HEK293 (cell line): ENCODE measurements around the gene FADD.

Experiments
- CTCF ChIA-PET: fragments of 350-600 bp; formaldehyde crosslinking; extraction: SDS; loops from one replicate; lab custom pipeline; 2021; ENCODE audit warnings: antibody characterized with exemption; lab: Yijun Ruan, JAX
- POLR2A ChIA-PET: fragments of 300-600 bp; formaldehyde crosslinking; extraction: SDS; loops from one replicate; lab custom pipeline; 2020; ENCODE audit warnings: antibody characterized with exemption, inconsistent platforms; lab: Yijun Ruan, JAX
- H3K27ac ChIP-seq: fragments of 200-500 bp; sonication (Bioruptor generic); 2 replicates; pipeline ENCODE4 v1.5.1; 2014; ENCODE audit warnings: low read depth, low read length, control low read depth, inconsistent platforms; ENCODE audit errors: extremely low read depth
- H3K36me3 ChIP-seq, 2 experiments: fragments of 200-500 bp in 1 of 2; sonication (Bioruptor generic) in 1 of 2; 1 replicate in 1 of 2; 2 replicates in 1 of 2; pipeline ENCODE4 v1.5.1; 2014 to 2017; ENCODE audit warnings: inconsistent platforms in 2 of 2, low read length in 2 of 2; ENCODE audit not compliant: control insufficient read depth in 2 of 2, insufficient read depth in 1 of 2
- H3K4me1 ChIP-seq: fragments of 200-500 bp; sonication (Bioruptor generic); 2 replicates; pipeline ENCODE4 v1.5.1; 2014; ENCODE audit warnings: mild to moderate bottlenecking, low read length, inconsistent platforms; ENCODE audit not compliant: control insufficient read depth, insufficient read depth
- H3K4me3 ChIP-seq: 2 replicates; pipeline ENCODE4 v1.5.1; 2011; ENCODE audit warnings: low read depth, mild to moderate bottlenecking, control low read depth, low read length, moderate library complexity
- H3K9me3 ChIP-seq: fragments of 200-500 bp; sonication (Bioruptor generic); 2 replicates; pipeline ENCODE4 v1.5.1; 2014; ENCODE audit warnings: low read depth, low read length, inconsistent platforms; ENCODE audit not compliant: control insufficient read depth, insufficient read depth
- GFI1B ChIP-seq: fragments of 450-650 bp; formaldehyde crosslinking; IDR thresholded peaks from 2 replicates; pipeline ENCODE4 v1.5.1; 2016; ENCODE audit warnings: missing biosample characterization, missing genetic modification characterization
- GLI4 ChIP-seq: fragments of 450-650 bp; formaldehyde crosslinking; IDR thresholded peaks from 2 replicates; pipeline ENCODE4 v1.5.1; 2016; ENCODE audit warnings: missing biosample characterization, missing genetic modification characterization
- HOXA7 ChIP-seq: sonication (generic); formaldehyde crosslinking; IDR thresholded peaks from 2 replicates; pipeline ENCODE4 v1.8.1; 2022; ENCODE audit warnings: missing genetic modification reagents, borderline replicate concordance
- KLF10 ChIP-seq: fragments of 450-650 bp; IDR thresholded peaks from 2 replicates; pipeline ENCODE4 v1.5.1; 2018; ENCODE audit warnings: missing biosample characterization, mild to moderate bottlenecking, missing genetic modification characterization
- PRDM1 ChIP-seq: fragments of 450-650 bp; formaldehyde crosslinking; IDR thresholded peaks from 2 replicates; pipeline ENCODE4; 2016; ENCODE audit warnings: missing biosample characterization, missing genetic modification characterization
- SP3 ChIP-seq: fragments of 450-650 bp; formaldehyde crosslinking; IDR thresholded peaks from 2 replicates; pipeline ENCODE4 v1.5.1; 2016; ENCODE audit warnings: missing biosample characterization, missing genetic modification characterization
- ZFP37 ChIP-seq: fragments of 450-650 bp; formaldehyde crosslinking; IDR thresholded peaks from 2 replicates; pipeline ENCODE4 v1.5.1; 2016; ENCODE audit warnings: missing biosample characterization, missing genetic modification characterization
- ZFP69B ChIP-seq: fragments of 450-650 bp; formaldehyde crosslinking; IDR thresholded peaks from 2 replicates; pipeline ENCODE4 v1.5.1; 2016; ENCODE audit warnings: missing biosample characterization, missing genetic modification characterization
- ZNF133 ChIP-seq: fragments of 450-650 bp; formaldehyde crosslinking; IDR thresholded peaks from 2 replicates; pipeline ENCODE4 v1.5.1; 2016; ENCODE audit warnings: missing biosample characterization, missing genetic modification characterization
- ZNF138 ChIP-seq: fragments of 450-650 bp; formaldehyde crosslinking; IDR thresholded peaks from 2 replicates; pipeline ENCODE4 v1.5.1; 2016; ENCODE audit warnings: missing biosample characterization, missing genetic modification characterization, borderline replicate concordance
- ZNF221 ChIP-seq: fragments of 450-650 bp; formaldehyde crosslinking; IDR thresholded peaks from 2 replicates; pipeline ENCODE4 v1.5.1; 2017; ENCODE audit warnings: missing biosample characterization, missing genetic modification characterization, borderline replicate concordance
- ZNF324 ChIP-seq: fragments of 450-650 bp; formaldehyde crosslinking; IDR thresholded peaks from 2 replicates; pipeline ENCODE4 v1.5.1; 2016; ENCODE audit warnings: missing biosample characterization, missing genetic modification characterization
- ZNF548 ChIP-seq: fragments of 450-650 bp; formaldehyde crosslinking; IDR thresholded peaks from 2 replicates; pipeline ENCODE4 v1.5.1; 2016; ENCODE audit warnings: missing biosample characterization, missing genetic modification characterization
- ZNF621 ChIP-seq: fragments of 450-650 bp; formaldehyde crosslinking; IDR thresholded peaks from 2 replicates; pipeline ENCODE4 v1.5.1; 2017; ENCODE audit warnings: missing biosample characterization, missing genetic modification characterization
- ZNF624 ChIP-seq: fragments of 450-650 bp; formaldehyde crosslinking; IDR thresholded peaks from 2 replicates; pipeline ENCODE4 v1.5.1; 2017; ENCODE audit warnings: missing biosample characterization, missing genetic modification characterization
- ZNF791 ChIP-seq: fragments of 450-650 bp; formaldehyde crosslinking; IDR thresholded peaks from 2 replicates; pipeline ENCODE4 v1.5.1; 2016; ENCODE audit warnings: missing biosample characterization, missing genetic modification characterization
- TF ChIP-seq, protein P1 (sequence below): fragments of 450-650 bp; formaldehyde crosslinking; IDR thresholded peaks from 2 replicates; pipeline ENCODE4 v1.5.1; 2016; ENCODE audit warnings: missing biosample characterization, missing genetic modification characterization
- TF ChIP-seq, protein P2 (sequence below): fragments of 450-650 bp; formaldehyde crosslinking; IDR thresholded peaks from 2 replicates; pipeline ENCODE4 v1.5.1; 2016; ENCODE audit warnings: missing biosample characterization, missing genetic modification characterization
- TF ChIP-seq, protein P3 (sequence below): fragments of 450-650 bp; formaldehyde crosslinking; IDR thresholded peaks from 2 replicates; pipeline ENCODE4 v1.5.1; 2016; ENCODE audit warnings: missing biosample characterization, missing genetic modification characterization
- TF ChIP-seq, protein P4 (sequence below): fragments of 450-650 bp; formaldehyde crosslinking; conservative IDR thresholded peaks from 2 replicates; pipeline ENCODE4 v1.5.1; 2016; ENCODE audit warnings: low read depth, missing biosample characterization, missing genetic modification characterization

FADD gene

DNA sequence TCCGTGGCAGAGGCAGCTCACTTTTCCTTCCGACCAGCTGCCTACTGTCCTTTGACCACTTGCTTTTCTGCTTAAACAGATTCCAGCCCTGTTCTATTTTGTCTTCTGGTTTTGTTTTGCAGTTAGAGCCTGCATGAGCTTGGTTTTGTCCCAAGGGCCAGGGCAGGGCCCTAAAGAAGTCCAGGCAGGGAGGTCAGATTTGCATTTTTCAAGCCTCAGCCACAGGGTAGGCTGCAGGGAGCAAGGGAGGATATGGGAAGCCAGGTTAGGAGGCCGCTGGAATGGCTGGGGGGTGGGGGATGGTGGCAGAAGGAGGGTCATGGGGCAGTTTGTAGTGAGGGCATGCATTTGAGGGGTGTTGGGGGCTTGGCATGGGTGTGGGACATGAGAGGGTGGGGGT, 23.1 kb downstream of the FADD start:
- TF ChIP-seq, protein P1, sequence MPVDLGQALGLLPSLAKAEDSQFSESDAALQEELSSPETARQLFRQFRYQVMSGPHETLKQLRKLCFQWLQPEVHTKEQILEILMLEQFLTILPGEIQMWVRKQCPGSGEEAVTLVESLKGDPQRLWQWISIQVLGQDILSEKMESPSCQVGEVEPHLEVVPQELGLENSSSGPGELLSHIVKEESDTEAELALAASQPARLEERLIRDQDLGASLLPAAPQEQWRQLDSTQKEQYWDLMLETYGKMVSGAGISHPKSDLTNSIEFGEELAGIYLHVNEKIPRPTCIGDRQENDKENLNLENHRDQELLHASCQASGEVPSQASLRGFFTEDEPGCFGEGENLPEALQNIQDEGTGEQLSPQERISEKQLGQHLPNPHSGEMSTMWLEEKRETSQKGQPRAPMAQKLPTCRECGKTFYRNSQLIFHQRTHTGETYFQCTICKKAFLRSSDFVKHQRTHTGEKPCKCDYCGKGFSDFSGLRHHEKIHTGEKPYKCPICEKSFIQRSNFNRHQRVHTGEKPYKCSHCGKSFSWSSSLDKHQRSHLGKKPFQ (tag by site-specific recombination): no peak
- no peak for TF ChIP-seq PRDM1 (tag by site-specific recombination)
- no peak for TF ChIP-seq ZNF221 (tag by site-specific recombination)
- TF ChIP-seq GFI1B (tag by site-specific recombination): no peak
- no peak for TF ChIP-seq ZNF791
- TF ChIP-seq, protein P2, sequence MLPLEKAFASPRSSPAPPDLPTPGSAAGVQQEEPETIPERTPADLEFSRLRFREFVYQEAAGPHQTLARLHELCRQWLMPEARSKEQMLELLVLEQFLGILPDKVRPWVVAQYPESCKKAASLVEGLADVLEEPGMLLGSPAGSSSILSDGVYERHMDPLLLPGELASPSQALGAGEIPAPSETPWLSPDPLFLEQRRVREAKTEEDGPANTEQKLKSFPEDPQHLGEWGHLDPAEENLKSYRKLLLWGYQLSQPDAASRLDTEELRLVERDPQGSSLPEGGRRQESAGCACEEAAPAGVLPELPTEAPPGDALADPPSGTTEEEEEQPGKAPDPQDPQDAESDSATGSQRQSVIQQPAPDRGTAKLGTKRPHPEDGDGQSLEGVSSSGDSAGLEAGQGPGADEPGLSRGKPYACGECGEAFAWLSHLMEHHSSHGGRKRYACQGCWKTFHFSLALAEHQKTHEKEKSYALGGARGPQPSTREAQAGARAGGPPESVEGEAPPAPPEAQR (tag by site-specific recombination): no peak
- TF ChIP-seq, protein P3, sequence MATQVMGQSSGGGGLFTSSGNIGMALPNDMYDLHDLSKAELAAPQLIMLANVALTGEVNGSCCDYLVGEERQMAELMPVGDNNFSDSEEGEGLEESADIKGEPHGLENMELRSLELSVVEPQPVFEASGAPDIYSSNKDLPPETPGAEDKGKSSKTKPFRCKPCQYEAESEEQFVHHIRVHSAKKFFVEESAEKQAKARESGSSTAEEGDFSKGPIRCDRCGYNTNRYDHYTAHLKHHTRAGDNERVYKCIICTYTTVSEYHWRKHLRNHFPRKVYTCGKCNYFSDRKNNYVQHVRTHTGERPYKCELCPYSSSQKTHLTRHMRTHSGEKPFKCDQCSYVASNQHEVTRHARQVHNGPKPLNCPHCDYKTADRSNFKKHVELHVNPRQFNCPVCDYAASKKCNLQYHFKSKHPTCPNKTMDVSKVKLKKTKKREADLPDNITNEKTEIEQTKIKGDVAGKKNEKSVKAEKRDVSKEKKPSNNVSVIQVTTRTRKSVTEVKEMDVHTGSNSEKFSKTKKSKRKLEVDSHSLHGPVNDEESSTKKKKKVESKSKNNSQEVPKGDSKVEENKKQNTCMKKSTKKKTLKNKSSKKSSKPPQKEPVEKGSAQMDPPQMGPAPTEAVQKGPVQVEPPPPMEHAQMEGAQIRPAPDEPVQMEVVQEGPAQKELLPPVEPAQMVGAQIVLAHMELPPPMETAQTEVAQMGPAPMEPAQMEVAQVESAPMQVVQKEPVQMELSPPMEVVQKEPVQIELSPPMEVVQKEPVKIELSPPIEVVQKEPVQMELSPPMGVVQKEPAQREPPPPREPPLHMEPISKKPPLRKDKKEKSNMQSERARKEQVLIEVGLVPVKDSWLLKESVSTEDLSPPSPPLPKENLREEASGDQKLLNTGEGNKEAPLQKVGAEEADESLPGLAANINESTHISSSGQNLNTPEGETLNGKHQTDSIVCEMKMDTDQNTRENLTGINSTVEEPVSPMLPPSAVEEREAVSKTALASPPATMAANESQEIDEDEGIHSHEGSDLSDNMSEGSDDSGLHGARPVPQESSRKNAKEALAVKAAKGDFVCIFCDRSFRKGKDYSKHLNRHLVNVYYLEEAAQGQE: no peak
- TF ChIP-seq ZFP69B (tag by site-specific recombination): no peak
- TF ChIP-seq ZNF324 (tag by site-specific recombination): no peak
- no peak for TF ChIP-seq HOXA7
- no peak for TF ChIP-seq SP3 (tag by site-specific recombination)
- no peak for TF ChIP-seq ZNF624 (tag by site-specific recombination)
- TF ChIP-seq KLF10 (tag by site-specific recombination): no peak
- TF ChIP-seq, protein P4, sequence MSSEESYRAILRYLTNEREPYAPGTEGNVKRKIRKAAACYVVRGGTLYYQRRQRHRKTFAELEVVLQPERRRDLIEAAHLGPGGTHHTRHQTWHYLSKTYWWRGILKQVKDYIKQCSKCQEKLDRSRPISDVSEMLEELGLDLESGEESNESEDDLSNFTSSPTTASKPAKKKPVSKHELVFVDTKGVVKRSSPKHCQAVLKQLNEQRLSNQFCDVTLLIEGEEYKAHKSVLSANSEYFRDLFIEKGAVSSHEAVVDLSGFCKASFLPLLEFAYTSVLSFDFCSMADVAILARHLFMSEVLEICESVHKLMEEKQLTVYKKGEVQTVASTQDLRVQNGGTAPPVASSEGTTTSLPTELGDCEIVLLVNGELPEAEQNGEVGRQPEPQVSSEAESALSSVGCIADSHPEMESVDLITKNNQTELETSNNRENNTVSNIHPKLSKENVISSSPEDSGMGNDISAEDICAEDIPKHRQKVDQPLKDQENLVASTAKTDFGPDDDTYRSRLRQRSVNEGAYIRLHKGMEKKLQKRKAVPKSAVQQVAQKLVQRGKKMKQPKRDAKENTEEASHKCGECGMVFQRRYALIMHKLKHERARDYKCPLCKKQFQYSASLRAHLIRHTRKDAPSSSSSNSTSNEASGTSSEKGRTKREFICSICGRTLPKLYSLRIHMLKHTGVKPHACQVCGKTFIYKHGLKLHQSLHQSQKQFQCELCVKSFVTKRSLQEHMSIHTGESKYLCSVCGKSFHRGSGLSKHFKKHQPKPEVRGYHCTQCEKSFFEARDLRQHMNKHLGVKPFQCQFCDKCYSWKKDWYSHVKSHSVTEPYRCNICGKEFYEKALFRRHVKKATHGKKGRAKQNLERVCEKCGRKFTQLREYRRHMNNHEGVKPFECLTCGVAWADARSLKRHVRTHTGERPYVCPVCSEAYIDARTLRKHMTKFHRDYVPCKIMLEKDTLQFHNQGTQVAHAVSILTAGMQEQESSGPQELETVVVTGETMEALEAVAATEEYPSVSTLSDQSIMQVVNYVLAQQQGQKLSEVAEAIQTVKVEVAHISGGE (tag by site-specific recombination): no peak
- no peak for TF ChIP-seq GLI4 (tag by site-specific recombination)
- CTCF ChIA-PET: interaction anchor here (0.6 to 0.7 kb wide), 3 partner anchors 76 to 274 kb away, joined by 3 read pairs; no protein-coding TSS in a partner anchor
- H3K27ac ChIP-seq: no peak overlapping the region
- POLR2A ChIA-PET: no interaction called here
- no peaks in the 10 kb centered on the region for H3K4me1 ChIP-seq
- H3K4me3 ChIP-seq: no peak overlapping the region
- H3K36me3 ChIP-seq: no peaks in the 10 kb centered on the region
- no peaks in the 10 kb centered on the region for H3K9me3 ChIP-seq

DNA sequence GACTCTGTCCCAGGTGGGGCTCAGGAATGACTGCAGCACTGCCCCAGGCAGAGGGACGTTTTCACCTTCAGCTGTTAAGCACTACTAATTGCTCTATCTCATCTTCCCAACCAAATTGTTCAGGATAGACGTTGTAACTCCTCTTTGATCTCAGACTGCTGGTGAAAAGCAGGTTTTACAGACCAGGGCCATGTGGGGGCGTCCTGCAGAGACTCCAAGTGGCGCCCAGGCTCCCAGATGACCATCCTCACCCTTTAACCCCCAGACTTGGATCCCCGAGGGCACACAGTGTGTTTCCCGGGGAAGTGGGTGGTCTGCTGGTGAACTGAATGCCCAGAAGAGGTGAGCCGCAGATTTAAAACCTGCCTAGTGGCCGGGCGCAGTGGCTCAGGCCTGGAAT, 23.9 kb downstream of the FADD start:
- POLR2A ChIA-PET: no interaction called here

More for the DNA sequence above, 23.9 kb downstream of the FADD start:
- TF ChIP-seq, protein P3: no peak
- TF ChIP-seq ZNF133 (tag by site-specific recombination) (no peak), ZNF621 (tag by site-specific recombination) (no peak), ZNF548 (tag by site-specific recombination) (no peak), PRDM1 (tag by site-specific recombination) (no peak), ZNF138 (tag by site-specific recombination) (no peak), ZFP37 (tag by site-specific recombination) (no peak)
- CTCF ChIA-PET: interaction anchor here (0.5 to 0.7 kb wide), 4 partner anchors 54 to 275 kb away, joined by 3 to 4 read pairs (median 3); no protein-coding TSS in a partner anchor
- no peak overlapping the region for H3K4me3 ChIP-seq
- H3K9me3 ChIP-seq: no peaks in the 10 kb centered on the region
- no peak overlapping the region for H3K27ac ChIP-seq
- no peaks in the 10 kb centered on the region for H3K36me3 ChIP-seq
- no peaks in the 10 kb centered on the region for H3K4me1 ChIP-seq
